OCI-LY1 (cell line): Measurements from ENCODE around the gene LTN1.

Experiments used
- CTCF ChIP-seq: fragments of 200-600 bp; sonication (generic), shearing (Covaris generic); IDR thresholded peaks from 2 replicates; pipeline ENCODE4 v1.5.1; 2017; ENCODE audit warnings: mild to moderate bottlenecking, antibody characterized with exemption, low read length, moderate library complexity, mixed read lengths
- EZH2 ChIP-seq: fragments of 200-600 bp; sonication (generic), shearing (Covaris generic); IDR thresholded peaks from 2 replicates; pipeline ENCODE4 v1.8.0; 2017; ENCODE audit warnings: borderline replicate concordance, mixed run types, mild to moderate bottlenecking, antibody characterized with exemption, low read length, moderate library complexity, mixed read lengths

DNA sequence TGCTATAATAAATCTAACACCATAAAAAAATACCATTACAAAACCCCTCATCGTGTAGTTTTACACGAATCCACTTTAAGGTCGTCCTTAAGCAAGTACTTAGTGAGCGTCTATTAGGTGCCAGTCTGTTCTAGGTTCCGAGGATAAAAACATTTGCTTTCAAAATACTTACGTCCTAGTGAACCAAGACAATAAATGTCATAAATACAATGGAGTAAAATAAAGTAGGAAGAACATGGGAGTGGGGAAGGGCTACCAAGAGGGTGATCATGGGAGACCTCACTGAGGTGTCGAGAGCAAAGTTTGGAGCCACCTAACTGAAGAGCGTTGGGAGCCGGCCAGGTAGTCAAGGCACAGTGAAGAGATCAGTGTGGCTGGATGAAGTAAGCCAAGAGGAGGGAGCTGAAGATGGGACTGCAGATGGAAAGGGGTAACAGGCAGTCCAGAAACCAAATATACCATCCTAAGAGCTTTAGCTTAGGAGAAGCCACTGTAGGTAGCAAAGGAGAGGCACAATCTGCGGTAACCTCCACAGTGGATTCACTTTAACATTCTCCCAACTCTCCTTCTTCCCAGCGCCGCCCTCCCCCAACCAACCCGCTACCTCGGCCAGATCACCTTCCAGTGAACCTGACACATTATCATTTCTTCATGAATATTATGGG, 684 bp downstream of the LTN1 start:
- TF ChIP-seq CTCF: no peak
- no peak for TF ChIP-seq EZH2
